ENCODE results near the gene PLEKHM1.

PLEKHM1 gene

GRCh38 chr17:45427181-45427835, 63.2 kb downstream of the PLEKHM1 start:
- DNase-seq (ENCODE audit: low read depth): no peak

GRCh38 chr17:45426561-45426960, 64.0 kb downstream of the PLEKHM1 start:
- TF ChIP-seq CTCF (IDR thresholded peaks at IDR 0.05; ENCODE audit: low read depth, low read length, missing control alignments): no peak
- H3K4me3 ChIP-seq (ENCODE audit: low read depth, low read length): no peak overlapping the region
- DNase-seq (ENCODE audit: low read depth): no peak

More at GRCh38 chr17:45427181-45427835, 63.2 kb downstream of the PLEKHM1 start:
- H3K4me3 ChIP-seq (ENCODE audit: low read depth, low read length): no peak overlapping the region
- no peak for TF ChIP-seq CTCF (IDR thresholded peaks at IDR 0.05; ENCODE audit: low read depth, low read length, missing control alignments)

GRCh38 chr17:45425984-45426413, 64.5 kb downstream of the PLEKHM1 start:
- H3K4me3 ChIP-seq (ENCODE audit: low read depth, low read length): no peak overlapping the region
- DNase-seq (ENCODE audit: low read depth): no peak
- peak; percentile 22 for TF ChIP-seq CTCF (IDR thresholded peaks at IDR 0.05; ENCODE audit: low read depth, low read length, missing control alignments)

GRCh38 chr17:45425125-45425983, 65.2 kb downstream of the PLEKHM1 start:
- no peak for TF ChIP-seq CTCF (IDR thresholded peaks at IDR 0.05; ENCODE audit: low read depth, low read length, missing control alignments)
- DNase-seq (ENCODE audit: low read depth): no peak
- no peak overlapping the region for H3K4me3 ChIP-seq (ENCODE audit: low read depth, low read length)

- TF ChIP-seq CTCF (IDR thresholded peaks at IDR 0.05; ENCODE audit: low read depth, low read length, missing control alignments): no peak
- H3K4me3 ChIP-seq (ENCODE audit: low read depth, low read length): no peak overlapping the region
- DNase-seq (ENCODE audit: low read depth): no peak
These were observed 65.8 kb downstream of the PLEKHM1 start for GRCh38 chr17:45424769-45425124.

- H3K4me3 ChIP-seq (ENCODE audit: low read depth, low read length): no peak overlapping the region
- DNase-seq (ENCODE audit: low read depth): no peak
- no peak for TF ChIP-seq CTCF (IDR thresholded peaks at IDR 0.05; ENCODE audit: low read depth, low read length, missing control alignments)
These were observed 66.6 kb downstream of the PLEKHM1 start for GRCh38 chr17:45423975-45424335.
